B cell (primary cell): ENCODE measurements around the gene RHPN2.

Experiments used
- CTCF ChIP-seq: fragments of 200-600 bp; IDR thresholded peaks from one replicate; pipeline ENCODE4 v1.8.0; 2022; ENCODE audit warnings: antibody characterized with exemption, mild to moderate bottlenecking
- EZH2 ChIP-seq: IDR thresholded peaks from 2 replicates; pipeline ENCODE4 v1.6.1; 2012; ENCODE audit warnings: borderline replicate concordance, low read depth, mild to moderate bottlenecking, moderate library complexity, low read length; ENCODE audit not compliant: insufficient read depth, poor library complexity, severe bottlenecking

- TF ChIP-seq CTCF (no peak), EZH2 (no peak)
Observed at GRCh38 chr19:33086955-33087354, 22.3 kb upstream of the RHPN2 start.
